GM10266 (cell line): ENCODE data around the gene FOXA2.

ENCODE experiments used
- DNase-seq: peaks from one replicate; pipeline ENCODE4 v3.0.0; 2012; ENCODE audit errors: extremely low spot score
- TF ChIP-seq, protein P1 (sequence below): IDR thresholded peaks from 2 replicates; pipeline ENCODE4 v1.5.1; 2012; ENCODE audit warnings: mild to moderate bottlenecking, low read depth; ENCODE audit not compliant: control insufficient read depth, insufficient read depth; ENCODE audit errors: missing control alignments

FOXA2 gene

DNA sequence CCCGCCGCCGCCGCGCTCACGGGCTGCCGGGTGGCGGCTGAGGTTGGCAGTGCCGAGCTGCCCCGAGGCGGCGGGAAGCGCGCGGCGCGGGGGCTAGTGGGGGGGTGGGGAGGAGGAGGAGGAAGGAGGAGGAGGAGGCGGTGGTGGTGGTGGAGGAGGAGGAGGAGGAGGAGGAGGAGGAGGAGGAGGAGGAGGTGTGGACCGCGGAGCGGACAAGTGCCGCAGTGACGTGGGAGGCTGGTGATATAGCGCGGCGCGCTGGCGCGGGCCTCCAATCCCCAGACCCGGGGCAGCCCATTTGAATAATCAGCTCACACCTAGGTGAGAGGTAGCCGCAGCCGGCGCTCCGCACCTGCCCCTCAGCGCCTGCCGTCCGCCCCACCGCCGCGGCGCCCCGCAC, at the start of gene FOXA2:
Gene FOXA2 (minus strand): TSS at position 51 of the 400 bp plus-strand sequence. CDS start 294 bp downstream, outside the sequence.
- no peak for DNase-seq
- TF ChIP-seq, protein P1, sequence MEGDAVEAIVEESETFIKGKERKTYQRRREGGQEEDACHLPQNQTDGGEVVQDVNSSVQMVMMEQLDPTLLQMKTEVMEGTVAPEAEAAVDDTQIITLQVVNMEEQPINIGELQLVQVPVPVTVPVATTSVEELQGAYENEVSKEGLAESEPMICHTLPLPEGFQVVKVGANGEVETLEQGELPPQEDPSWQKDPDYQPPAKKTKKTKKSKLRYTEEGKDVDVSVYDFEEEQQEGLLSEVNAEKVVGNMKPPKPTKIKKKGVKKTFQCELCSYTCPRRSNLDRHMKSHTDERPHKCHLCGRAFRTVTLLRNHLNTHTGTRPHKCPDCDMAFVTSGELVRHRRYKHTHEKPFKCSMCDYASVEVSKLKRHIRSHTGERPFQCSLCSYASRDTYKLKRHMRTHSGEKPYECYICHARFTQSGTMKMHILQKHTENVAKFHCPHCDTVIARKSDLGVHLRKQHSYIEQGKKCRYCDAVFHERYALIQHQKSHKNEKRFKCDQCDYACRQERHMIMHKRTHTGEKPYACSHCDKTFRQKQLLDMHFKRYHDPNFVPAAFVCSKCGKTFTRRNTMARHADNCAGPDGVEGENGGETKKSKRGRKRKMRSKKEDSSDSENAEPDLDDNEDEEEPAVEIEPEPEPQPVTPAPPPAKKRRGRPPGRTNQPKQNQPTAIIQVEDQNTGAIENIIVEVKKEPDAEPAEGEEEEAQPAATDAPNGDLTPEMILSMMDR, result no peak

DNA sequence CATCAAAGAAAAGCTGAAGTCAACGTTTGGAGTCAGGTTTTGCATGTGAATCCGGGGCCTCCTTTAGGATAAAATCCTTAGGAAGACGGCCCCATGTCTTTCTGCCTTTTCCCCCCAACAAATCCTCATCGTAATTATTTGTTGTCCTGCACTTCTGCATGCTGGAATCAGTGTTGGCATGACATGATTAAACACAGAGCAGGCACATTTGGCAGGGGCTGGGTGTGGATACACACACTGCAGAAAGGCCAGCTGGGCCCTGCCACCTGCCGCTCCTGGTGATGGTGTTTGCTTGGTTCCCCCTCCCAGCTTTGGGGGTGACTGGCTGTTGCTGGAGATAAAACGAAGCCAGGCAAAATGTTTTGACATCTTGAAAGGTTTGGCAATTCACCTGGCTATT, 46.3 kb upstream of the FOXA2 start:
- TF ChIP-seq, protein P1, result no peak
- no peak for DNase-seq

DNA sequence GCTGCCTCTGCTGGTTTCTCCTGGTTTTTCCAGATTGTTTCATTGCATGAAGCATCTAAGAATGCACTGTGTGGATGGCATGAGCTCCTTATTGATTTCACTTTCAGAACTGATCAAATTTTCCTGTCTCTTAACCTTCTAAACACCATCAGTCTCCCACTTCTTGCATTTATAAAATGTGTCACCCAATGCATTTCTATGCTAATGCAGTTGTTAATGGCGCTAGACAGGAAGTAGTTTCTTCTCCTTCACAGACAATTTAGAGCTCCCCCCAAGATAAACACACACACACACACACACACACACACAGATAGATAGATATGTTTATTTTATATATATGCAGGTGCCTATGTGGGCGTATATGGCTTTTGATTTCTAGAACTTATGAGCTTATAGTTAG, 45.6 kb upstream of the FOXA2 start:
- TF ChIP-seq, protein P1, result no peak
- DNase-seq, result no peak

DNA sequence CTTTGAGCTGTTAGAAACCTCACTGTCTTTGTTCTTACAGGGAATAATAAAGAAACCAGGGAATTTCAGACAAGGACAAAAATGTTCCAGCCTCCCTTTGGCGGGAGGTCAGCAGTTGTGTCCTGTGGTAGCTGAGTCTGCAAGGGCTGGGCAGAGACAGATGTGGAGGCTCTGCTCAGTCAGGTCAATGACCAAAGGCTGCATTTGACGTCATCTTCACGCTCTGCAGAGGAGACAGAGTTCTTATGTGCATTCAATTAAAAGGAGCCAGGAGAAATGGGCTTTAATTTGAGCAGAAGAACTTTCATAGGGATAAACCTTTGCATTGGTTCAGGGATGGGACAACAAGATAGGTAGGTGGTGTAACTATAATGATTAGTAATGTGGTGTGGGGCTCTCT, 45.1 kb upstream of the FOXA2 start:
- no peak for DNase-seq
- TF ChIP-seq, protein P1, result no peak

DNA sequence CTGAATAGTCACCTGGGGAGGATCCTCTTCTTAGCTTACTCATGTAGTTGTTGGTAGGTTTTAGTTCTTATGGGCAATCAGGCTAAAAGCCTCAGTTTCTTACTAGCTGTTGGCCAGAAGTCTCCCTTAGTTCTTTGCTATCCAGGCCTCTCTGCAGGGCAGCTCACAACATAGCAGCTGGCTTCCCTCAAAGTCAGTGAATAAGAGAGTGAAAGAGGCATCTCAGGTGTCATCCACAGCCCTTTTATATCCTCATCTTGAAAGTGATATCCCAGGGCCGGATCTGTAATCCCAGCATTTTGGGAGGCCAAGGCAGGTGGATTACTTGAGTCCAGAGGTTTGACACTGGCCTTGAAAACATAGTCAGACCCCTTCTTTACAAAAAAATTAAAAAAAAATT, 42.1 kb upstream of the FOXA2 start:
- TF ChIP-seq, protein P1, result no peak

DNA sequence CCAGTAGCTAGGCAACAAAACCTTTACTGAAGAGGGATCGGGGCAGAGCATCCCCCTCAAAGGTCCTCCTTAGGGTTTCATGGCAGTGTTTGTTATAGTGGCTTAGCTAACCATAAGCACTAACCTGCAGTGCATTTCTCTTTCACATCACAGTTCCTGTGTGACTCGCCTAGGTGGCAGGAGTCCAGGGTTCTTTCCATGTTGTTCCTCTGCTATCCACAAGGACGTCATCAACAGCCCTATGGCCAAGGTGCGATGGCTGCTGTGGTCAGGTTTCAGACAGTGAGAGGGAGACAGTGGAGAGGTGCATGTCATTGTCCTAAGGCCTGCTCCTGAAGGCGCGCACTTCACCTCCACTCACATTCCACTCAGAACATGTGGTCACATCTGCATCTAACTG, 38.8 kb upstream of the FOXA2 start:
- TF ChIP-seq, protein P1, result no peak
- no peak for DNase-seq

More for the DNA sequence above, 42.1 kb upstream of the FOXA2 start:
- DNase-seq, result no peak

DNA sequence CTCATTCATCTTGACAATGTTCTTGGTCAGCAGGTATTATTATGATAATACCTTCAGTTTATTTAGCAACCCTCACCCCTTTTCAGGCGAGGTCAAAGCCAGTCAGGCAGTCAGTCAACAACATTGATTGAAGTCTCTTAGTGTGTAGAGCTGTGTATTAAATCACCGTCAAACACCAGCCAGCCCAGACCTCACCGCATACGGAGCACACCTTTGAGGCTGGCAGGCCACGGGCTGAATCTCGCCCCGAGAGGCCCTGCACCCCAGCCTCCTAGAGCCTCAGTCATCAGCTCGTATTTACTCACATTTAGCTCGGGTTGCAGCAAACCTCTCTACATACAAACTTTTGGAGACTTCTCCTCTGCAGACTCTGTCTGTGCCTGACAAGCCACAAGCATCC, 36.0 kb upstream of the FOXA2 start:
- no peak for DNase-seq
- TF ChIP-seq, protein P1, result no peak
